Testis (tissue), 2 donors: ENCODE measurements around the gene RAI1.
"Not testable (repeated sequence)": the region's sequence is repeated elsewhere in the genome, so short reads cannot be mapped to it uniquely, and the experiment has no call there.

Source experiments
- CTCF ChIP-seq, 3 experiments: fragments of 450-650 bp in 2 of 3; fragments of 200-600 bp in 1 of 3; sonication (generic) in 1 of 3; IDR thresholded peaks; one replicate each; pipeline ENCODE4 v1.5.1; 2016 to 2019; ENCODE audit warnings: antibody characterized with exemption in 3 of 3, mild to moderate bottlenecking in 2 of 3, moderate library complexity in 1 of 3
- POLR2A ChIP-seq: fragments of 450-650 bp; IDR thresholded peaks from one replicate; pipeline ENCODE4 v1.6.1; 2017; ENCODE audit warnings: antibody characterized with exemption, mild to moderate bottlenecking, moderate library complexity

GRCh38 chr17:17639661-17640270 lies 41.5 kb upstream of the RAI1 start:
- TF ChIP-seq CTCF (IDR thresholded peaks at IDR 0.05); POLR2A: not testable (repeated sequence)
